Stimulated activated CD8-positive, alpha-beta memory T cell treated with anti-CD3 and anti-CD28 coated beads, Interleukin-4, amount 100 ng/mL, for 48 hours (primary cell): Measurements from ENCODE around the gene SRRM3.
"Not testable (repeated sequence)": the region's sequence is repeated elsewhere in the genome, so short reads cannot be mapped to it uniquely, and the experiment has no call there.

ENCODE experiments used
- DNase-seq: peaks from one replicate; pipeline ENCODE4 v3.0.0-alpha.2; 2020

Gene SRRM3

DNA sequence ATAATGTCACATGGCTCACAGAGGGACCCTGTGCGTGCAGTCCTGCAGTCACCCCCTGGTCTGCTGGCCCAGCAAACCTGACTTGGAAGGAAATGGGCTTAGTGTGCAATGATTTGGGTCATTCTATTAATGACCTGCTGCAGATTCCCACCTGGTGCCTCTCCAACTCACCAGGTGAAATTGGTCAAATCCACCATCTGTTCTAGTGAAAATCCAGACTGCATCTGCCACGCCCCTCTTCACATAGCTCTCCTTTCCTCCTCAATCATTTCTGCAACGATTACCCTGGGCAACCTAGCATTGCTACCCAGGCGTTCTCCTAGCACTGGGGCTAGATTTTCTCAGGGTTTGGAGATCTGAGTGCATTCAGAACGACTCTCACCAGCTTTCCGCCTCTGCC is 29.4 kb downstream of the SRRM3 start:
- DNase-seq: no peak

- no peak for DNase-seq
Observed at GRCh38 chr7:76231583-76231982, 29.9 kb downstream of the SRRM3 start.

- no peak for DNase-seq
Observed at GRCh38 chr7:76232698-76233097, 31.0 kb downstream of the SRRM3 start.

- no peak for DNase-seq
Observed at GRCh38 chr7:76233538-76234281, 32.0 kb downstream of the SRRM3 start.

DNA sequence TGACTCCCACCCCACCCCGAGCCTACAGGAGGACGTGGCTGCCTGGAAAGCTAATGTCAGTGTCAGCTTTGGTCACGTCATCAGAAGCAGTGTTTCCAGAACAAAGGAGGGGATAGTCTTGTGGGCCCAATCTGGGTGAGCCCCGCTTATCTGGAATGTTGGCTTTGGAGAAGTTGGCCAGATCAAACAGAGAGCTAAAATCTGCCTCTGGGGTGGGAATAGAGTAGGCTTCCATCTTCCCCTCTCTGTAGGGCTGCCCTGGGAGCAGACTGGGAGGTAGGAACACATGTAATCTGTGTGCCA is 32.5 kb downstream of the SRRM3 start:
- DNase-seq: no peak

DNA sequence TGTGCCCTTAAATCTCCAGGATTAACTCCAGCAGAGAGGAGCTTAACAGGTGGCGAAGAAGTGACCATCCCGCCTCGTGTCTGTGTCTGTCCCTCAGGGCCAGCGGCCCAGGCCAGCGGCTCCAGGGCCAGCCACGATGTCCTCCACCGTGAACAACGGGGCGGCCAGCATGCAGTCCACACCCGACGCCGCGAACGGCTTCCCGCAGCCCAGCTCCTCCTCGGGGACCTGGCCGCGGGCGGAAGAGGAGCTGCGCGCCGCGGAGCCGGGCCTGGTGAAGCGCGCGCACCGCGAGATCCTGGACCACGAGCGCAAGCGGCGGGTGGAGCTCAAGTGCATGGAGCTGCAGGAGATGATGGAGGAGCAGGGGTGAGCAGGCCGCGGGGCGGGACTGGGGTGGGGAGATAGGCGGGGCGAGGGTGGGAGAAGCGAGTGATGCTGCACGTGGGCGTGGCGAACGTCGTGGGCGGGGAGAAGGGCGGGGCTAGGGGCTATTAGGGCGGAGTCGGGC is 33.3 kb downstream of the SRRM3 start:
- peak; percentile 93 for DNase-seq

GRCh38 chr7:76236224-76236623 is 34.5 kb downstream of the SRRM3 start:
- DNase-seq: no peak

- DNase-seq: no peak
Observed at GRCh38 chr7:76238326-76238725, 36.6 kb downstream of the SRRM3 start.

- DNase-seq: no peak
Observed at GRCh38 chr7:76241141-76241540, 39.4 kb downstream of the SRRM3 start.

GRCh38 chr7:76242517-76243063 is 40.9 kb downstream of the SRRM3 start:
- DNase-seq: not testable (repeated sequence)

DNA sequence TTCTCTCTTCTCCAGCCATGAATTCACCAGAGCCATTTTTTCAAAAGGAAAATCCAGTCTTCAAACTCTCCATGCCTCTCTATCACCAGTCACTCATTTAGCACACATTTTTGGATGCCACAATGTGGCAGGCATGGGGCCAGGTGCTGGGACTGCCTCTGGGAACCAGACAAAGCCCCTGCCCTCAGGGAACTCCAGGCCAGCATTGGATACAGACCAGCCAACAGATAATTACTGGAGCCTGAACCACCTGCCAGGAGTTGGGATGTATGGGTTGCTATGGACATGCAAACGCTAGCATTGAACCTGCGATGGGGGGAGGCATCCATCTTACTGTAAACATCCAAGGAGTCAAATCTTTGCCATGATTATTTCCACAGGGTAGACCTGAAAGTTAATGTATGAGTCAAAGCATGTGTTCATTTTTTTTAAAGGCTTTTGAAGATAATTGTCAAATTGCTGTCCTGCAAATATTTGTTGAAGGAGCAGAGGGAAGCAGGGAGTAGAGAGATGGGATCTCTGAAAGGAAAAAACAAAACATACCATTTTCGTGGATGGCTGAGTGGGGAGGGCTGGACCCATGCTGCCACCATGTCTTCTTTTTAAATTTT is 43.2 kb downstream of the SRRM3 start:
- no peak for DNase-seq

DNA sequence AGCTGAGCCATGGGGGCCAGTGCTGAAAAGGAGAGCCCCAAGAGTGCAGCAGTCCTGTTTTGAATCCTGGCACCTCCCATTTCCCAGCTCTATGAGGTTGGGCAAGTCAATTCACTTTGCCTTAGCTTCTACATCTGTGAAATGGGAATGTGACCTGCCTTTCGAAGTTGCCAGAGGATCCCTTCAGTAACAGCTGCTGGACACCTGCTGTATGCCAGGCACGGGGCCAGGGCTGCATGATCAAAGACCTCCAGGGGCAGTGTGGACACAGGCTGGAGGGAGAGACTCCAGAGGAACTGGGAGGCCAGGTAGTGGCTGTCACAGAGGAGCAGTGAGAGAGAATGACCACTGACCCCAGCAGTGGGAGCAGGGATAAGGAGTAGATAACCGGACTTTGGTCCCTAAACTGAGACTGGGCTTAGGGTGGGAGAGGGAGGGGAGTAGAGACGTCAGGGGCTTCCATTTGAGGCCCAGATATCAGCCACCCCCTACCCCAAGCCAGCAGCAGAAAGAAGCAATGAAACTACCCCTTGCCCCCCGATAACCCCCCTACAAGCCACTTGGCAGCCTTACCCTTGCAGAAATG is 45.2 kb downstream of the SRRM3 start:
- no peak for DNase-seq

DNA sequence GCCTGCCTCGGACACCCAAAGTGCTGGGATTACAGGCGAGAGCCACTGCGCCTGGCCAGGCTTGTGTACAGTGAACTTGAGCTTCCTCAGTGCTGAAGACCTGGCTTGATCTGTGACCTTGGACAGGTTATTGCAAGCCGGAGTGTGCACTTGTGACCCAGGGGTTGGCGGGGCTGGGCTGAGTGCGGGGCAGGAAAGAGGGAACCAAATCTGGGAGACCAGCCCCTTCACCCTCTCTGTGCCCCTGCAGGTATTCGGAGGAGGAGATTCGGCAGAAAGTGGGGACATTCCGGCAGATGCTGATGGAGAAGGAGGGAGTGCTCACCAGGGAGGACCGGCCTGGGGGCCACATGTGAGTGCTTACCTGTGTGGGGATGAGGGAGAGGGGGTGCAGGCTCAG is 46.2 kb downstream of the SRRM3 start:
- no peak for DNase-seq

DNA sequence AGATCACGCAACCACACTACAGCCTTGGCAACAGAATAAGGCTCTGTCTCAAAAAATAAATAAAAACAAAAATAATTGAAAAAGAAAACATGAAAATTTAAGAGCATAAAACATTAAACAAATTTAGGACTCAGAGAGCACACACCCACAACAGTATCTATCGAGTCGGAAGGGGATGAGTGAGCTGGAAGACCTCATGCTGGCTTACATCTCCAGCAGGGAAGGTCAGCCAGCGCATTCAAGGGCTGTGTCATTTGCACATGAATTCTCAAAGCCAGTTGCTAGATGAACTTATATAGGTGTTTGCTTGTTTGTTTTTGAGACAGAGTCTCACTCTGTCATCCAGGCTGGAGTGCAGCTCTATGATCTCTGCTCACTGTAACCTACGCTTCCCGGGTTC is 50.3 kb downstream of the SRRM3 start:
- no peak for DNase-seq

GRCh38 chr7:76254781-76255180 is 53.1 kb downstream of the SRRM3 start:
- DNase-seq: no peak

- DNase-seq: no peak
Observed at GRCh38 chr7:76257973-76258372, 56.3 kb downstream of the SRRM3 start.

DNA sequence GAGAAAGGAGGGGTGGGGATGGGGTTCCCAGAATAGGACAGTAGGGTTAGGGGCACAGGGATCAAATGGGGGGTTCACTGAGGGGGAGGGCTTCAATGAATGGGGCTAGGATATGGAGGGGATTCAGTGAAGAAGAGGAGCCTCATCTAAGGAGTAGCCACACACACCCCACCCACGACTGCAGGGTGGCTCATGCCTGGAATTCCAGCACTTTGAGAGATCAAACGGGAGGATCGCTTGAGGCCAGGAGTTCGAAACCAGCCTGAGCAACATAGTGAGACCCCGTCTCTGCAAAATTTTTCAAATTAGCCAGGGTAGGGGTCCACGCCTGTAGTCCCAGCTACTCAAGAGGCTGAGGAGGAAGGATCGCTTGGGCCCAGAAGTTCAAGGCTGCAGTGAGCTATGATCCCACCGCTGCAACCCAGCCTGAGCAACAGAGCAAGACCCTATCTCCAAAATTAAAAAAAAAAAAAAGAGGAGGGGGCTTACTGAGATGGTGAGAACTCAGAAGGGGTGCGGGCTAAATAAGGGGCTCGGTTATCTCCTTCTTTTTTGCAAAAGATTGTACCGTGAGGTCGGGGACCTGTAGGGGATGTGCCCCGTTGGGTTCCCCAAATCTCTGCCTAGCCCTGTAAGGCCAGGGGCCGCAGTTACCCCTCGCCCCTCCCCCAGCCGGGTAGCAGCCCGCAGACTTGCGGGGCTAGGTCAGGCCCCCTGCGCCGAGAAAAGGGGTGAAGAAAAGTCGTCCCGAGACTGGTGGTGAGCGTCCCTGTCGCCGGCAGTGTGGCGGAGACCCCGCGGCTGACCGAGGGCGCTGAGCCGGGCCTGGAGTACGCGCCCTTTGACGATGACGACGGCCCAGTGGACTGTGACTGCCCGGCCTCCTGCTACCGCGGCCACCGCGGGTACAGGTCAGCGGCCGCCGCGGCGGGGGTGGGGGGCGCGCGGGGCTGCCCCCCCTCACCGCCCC is 57.7 kb downstream of the SRRM3 start:
- no peak for DNase-seq

- peak; percentile 71 for DNase-seq
Observed at GRCh38 chr7:76260171-76260703, 58.5 kb downstream of the SRRM3 start.

GRCh38 chr7:76261329-76261728 is 59.6 kb downstream of the SRRM3 start:
- no peak for DNase-seq

- no peak for DNase-seq
Observed at GRCh38 chr7:76261931-76262330, 60.2 kb downstream of the SRRM3 start.

DNA sequence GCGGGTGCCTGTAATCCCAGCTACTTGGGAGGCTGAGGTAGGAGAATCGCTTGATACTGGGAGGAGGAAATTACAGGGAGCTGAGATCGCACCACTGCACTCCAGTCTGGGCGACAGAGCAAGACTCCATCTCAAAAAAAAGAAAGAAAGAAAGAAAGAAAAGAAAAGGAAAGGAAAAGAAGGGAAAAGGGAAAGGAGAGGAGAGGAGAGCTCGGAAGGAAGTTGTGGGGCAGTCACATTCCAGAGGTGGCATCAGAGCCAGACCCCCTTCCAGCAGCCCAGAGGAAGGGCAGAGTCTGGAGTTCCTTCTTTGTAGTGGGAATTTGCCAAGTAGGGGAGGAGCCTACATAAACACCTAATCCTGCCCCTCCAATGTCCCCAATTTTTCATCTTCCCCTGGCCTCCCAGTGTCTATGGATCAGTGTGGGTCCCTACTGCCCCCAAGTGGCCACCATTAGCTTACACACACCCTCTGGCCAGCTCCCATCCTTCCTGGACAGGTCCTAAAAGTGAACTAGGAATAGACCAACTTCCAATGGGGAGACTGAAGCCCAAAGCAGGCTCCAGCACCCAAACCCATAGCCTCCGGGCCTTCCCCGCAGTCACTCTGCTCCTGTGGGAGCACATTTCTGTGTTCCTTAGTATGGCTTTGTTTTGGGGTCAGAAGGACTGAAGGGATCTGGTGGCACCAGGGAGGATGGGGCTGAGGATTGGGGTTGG is 61.1 kb downstream of the SRRM3 start:
- peak; percentile 56 for DNase-seq

- DNase-seq: no peak
Observed at GRCh38 chr7:76265299-76265698, 63.6 kb downstream of the SRRM3 start.
